ENCODE measurements around the gene DNALI1. TPM values are rescaled to one million over a fixed set of nuclear protein-coding genes. Genes with fewer than 3 reads are reported as not detected.

Gene DNALI1
- total RNA-seq, 1 donor from 2014 or later: 13.2 TPM

GRCh38 chr1:37595440-37596181 is 38.9 kb downstream of the DNALI1 start, which contains the start of gene GNL2:
Gene GNL2, minus strand, starts transcription at chr1:37595937. Its CDS starts 115 bp downstream, at chr1:37595822.
- Histone ChIP-seq H3K27ac (peak within 1 kb of the TSS; percentile 85), H3K4me3 (peak within 1 kb of the TSS; percentile 74), H3K4me1 (peaks cover 17% of the 10 kb centered on the region), H3K27me3 (no peaks in the 10 kb centered on the region), H3K36me3 (peaks cover 31% of the 10 kb centered on the region), H3K9me3 (no peaks in the 10 kb centered on the region)
- TF ChIP-seq CTCF (IDR thresholded peaks at IDR 0.05): no peak
- DNase-seq (peak; percentile 99), ATAC-seq (peak; percentile 100)
- intact Hi-C loops (cut with DNase I): no loop called here

GRCh38 chr1:37596182-37596667 is 39.5 kb downstream of the DNALI1 start:
- H3K4me1 ChIP-seq: peaks cover 17% of the 10 kb centered on the region

GRCh38 chr1:37599940-37600339 is 43.2 kb downstream of the DNALI1 start:
- H3K27ac ChIP-seq: no peak overlapping the region
- peaks cover 10% of the 10 kb centered on the region for H3K4me1 ChIP-seq
- intact Hi-C loops (cut with DNase I): loop anchor here (10.0 kb wide), 1 partner anchor 85 kb away; no protein-coding TSS in a partner anchor
- H3K4me3 ChIP-seq: no peak overlapping the region
- no peaks in the 10 kb centered on the region for H3K9me3 ChIP-seq
- TF ChIP-seq CTCF (IDR thresholded peaks at IDR 0.05): no peak
- H3K27me3 ChIP-seq: no peaks in the 10 kb centered on the region
- DNase-seq (no peak), ATAC-seq (no peak)
- no peaks in the 10 kb centered on the region for H3K36me3 ChIP-seq

More at GRCh38 chr1:37596182-37596667, 39.5 kb downstream of the DNALI1 start:
- intact Hi-C loops (cut with DNase I): no loop called here
- Histone ChIP-seq H3K27me3 (no peaks in the 10 kb centered on the region), H3K9me3 (no peaks in the 10 kb centered on the region), H3K36me3 (peaks cover 25% of the 10 kb centered on the region), H3K4me3 (peak overlapping the region; percentile 74), H3K27ac (peak overlapping the region; percentile 85)
- no peak for TF ChIP-seq CTCF (IDR thresholded peaks at IDR 0.05)
- no peak for DNase-seq
- no peak for ATAC-seq

- Histone ChIP-seq H3K27me3 (no peaks in the 10 kb centered on the region), H3K9me3 (no peaks in the 10 kb centered on the region), H3K27ac (no peak overlapping the region), H3K36me3 (no peaks in the 10 kb centered on the region), H3K4me1 (peaks cover 13% of the 10 kb centered on the region), H3K4me3 (no peak overlapping the region)
- intact Hi-C loops (cut with DNase I): loop anchor here (10.0 kb wide), 1 partner anchor 83 kb away; no protein-coding TSS in a partner anchor
- no peak for DNase-seq
- no peak for TF ChIP-seq CTCF (IDR thresholded peaks at IDR 0.05)
- no peak for ATAC-seq
Measured at GRCh38 chr1:37601441-37601840, 44.7 kb downstream of the DNALI1 start.

GRCh38 chr1:37602750-37603694 is 46.3 kb downstream of the DNALI1 start:
- H3K4me1 ChIP-seq: peaks cover 13% of the 10 kb centered on the region
- H3K27me3 ChIP-seq: no peaks in the 10 kb centered on the region
- no peak overlapping the region for H3K27ac ChIP-seq
- ATAC-seq (peak; percentile 58), DNase-seq (no peak)
- intact Hi-C loops (cut with DNase I): loop anchor here (10.0 kb wide), 1 partner anchor 82 kb away; no protein-coding TSS in a partner anchor
- H3K9me3 ChIP-seq: no peaks in the 10 kb centered on the region
- no peak overlapping the region for H3K4me3 ChIP-seq
- TF ChIP-seq CTCF (IDR thresholded peaks at IDR 0.05): peak; percentile 68
- H3K36me3 ChIP-seq: no peaks in the 10 kb centered on the region

Measured in upper lobe of right lung (tissue), 1 donor.